Upper lobe of right lung (tissue), 1 donor: ENCODE data around the gene SIRT7. TPM values are rescaled to one million over a fixed set of nuclear protein-coding genes. Genes with fewer than 3 reads are reported as not detected.

ENCODE experiments used
- ATAC-seq: fragments of 200-7000 bp; cut with Tn5 transposase; one replicate; pipeline ENCODE4 v1.9.1; 2020; ENCODE audit warnings: mild to moderate bottlenecking, moderate library complexity
- DNase-seq: peaks from one replicate; pipeline ENCODE4 v3.0.0-alpha.2; 2020
- H3K27ac ChIP-seq: fragments of 200-600 bp; one replicate; pipeline ENCODE4 v1.8.0; 2022
- H3K27me3 ChIP-seq: fragments of 200-600 bp; one replicate; pipeline ENCODE4 v1.8.0; 2022; ENCODE audit warnings: mild to moderate bottlenecking
- H3K36me3 ChIP-seq: fragments of 200-600 bp; one replicate; pipeline ENCODE4 v1.8.0; 2022
- H3K4me1 ChIP-seq: fragments of 200-600 bp; one replicate; pipeline ENCODE4 v1.8.0; 2022
- H3K4me3 ChIP-seq: fragments of 200-600 bp; one replicate; pipeline ENCODE4 v1.8.0; 2022; ENCODE audit warnings: mild to moderate bottlenecking
- H3K9me3 ChIP-seq: fragments of 200-600 bp; one replicate; pipeline ENCODE4 v1.8.0; 2022
- intact Hi-C: fragments of 100-400 bp; cut with DNase I; formaldehyde crosslinking; loops from one replicate; pipeline ENCODE4 v1.11.0; 2022
- total RNA-seq: library from RNA; stranded (reverse); fragmentation: NEBNext Ultra II Directional; extraction: Animal tissue kit (Norgen Biotek cat#: 25700); gene quantifications from one replicate; pipeline ENCODE4 v1.2.1, GENCODE V29; 2021
- TF ChIP-seq, protein P1 (sequence below): fragments of 200-600 bp; IDR thresholded peaks from one replicate; pipeline ENCODE4 v1.8.0; 2022; ENCODE audit warnings: antibody characterized with exemption
- donor health status: DM: no; HTN: yes; CAD: no; lungs with severe emphysema.

Gene SIRT7
- total RNA-seq, 1 donor from 2014 or later = 27.5 TPM

- TF ChIP-seq, protein P1, sequence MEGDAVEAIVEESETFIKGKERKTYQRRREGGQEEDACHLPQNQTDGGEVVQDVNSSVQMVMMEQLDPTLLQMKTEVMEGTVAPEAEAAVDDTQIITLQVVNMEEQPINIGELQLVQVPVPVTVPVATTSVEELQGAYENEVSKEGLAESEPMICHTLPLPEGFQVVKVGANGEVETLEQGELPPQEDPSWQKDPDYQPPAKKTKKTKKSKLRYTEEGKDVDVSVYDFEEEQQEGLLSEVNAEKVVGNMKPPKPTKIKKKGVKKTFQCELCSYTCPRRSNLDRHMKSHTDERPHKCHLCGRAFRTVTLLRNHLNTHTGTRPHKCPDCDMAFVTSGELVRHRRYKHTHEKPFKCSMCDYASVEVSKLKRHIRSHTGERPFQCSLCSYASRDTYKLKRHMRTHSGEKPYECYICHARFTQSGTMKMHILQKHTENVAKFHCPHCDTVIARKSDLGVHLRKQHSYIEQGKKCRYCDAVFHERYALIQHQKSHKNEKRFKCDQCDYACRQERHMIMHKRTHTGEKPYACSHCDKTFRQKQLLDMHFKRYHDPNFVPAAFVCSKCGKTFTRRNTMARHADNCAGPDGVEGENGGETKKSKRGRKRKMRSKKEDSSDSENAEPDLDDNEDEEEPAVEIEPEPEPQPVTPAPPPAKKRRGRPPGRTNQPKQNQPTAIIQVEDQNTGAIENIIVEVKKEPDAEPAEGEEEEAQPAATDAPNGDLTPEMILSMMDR = no peak
- no peak for ATAC-seq
- DNase-seq = no peak
- Histone ChIP-seq H3K27me3 (no peaks in the 10 kb centered on the region), H3K9me3 (no peaks in the 10 kb centered on the region), H3K4me1 (peaks cover 14% of the 10 kb centered on the region), H3K4me3 (no peak overlapping the region), H3K36me3 (peaks cover 67% of the 10 kb centered on the region), H3K27ac (no peak overlapping the region)
- intact Hi-C loops = no loop called here
These were observed 32.5 kb downstream of the SIRT7 start for GRCh38 chr17:81885454-81885853.

DNA sequence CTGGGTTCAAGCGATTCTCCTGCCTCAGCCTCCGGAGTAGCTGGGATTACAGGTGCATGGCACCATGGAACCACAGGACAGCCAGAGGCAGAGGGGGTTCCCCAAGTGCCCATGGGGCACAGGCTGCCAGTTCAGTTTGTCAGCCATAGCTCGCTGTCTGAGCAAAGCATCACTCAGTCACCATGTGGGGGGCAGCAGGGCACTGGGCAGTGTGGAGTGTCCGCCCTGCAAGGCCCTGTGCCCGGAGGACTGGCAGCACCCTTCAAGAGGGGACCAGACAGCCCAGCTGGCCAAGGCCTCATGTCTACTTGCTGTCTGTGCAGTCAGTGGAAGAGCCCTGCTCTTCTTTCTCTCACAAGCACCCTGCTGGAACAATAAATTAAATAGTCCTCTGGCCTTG, 33.0 kb downstream of the SIRT7 start:
- Histone ChIP-seq H3K4me3 (no peak overlapping the region), H3K27me3 (no peaks in the 10 kb centered on the region), H3K36me3 (peaks cover 65% of the 10 kb centered on the region), H3K9me3 (no peaks in the 10 kb centered on the region), H3K27ac (no peak overlapping the region), H3K4me1 (peaks cover 9% of the 10 kb centered on the region)
- ATAC-seq (no peak), DNase-seq (no peak)
- intact Hi-C loops = no loop called here
- TF ChIP-seq, protein P1 = no peak

DNA sequence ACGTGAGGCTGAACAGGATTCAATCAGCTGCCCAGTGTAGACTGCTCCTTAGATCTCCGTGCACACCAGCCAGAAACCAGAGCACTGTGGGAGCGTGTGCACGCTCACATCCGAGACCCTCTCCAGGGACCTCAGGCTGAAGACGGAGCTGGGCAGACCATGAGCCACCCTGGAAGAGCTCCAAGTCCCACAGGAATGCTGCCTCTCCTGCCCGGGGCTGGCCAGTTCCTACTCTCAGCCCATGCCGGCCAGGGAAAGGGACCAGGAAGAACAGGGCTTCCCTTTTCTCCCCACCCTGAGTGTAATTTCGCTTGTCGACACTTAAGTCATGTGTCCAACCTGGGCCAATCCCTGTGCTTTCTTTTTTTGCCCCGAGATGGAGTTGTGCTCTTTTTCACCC, 33.5 kb downstream of the SIRT7 start:
- intact Hi-C loops = no loop called here
- peaks cover 4% of the 10 kb centered on the region for H3K4me1 ChIP-seq
- H3K4me3 ChIP-seq = no peak overlapping the region
- H3K27me3 ChIP-seq = no peaks in the 10 kb centered on the region
- TF ChIP-seq, protein P1 = no peak
- DNase-seq (no peak), ATAC-seq (peak; percentile 21)
- H3K36me3 ChIP-seq = peaks cover 64% of the 10 kb centered on the region
- H3K9me3 ChIP-seq = no peaks in the 10 kb centered on the region
- no peak overlapping the region for H3K27ac ChIP-seq

GRCh38 chr17:81879121-81879520, 38.9 kb downstream of the SIRT7 start:
- no peaks in the 10 kb centered on the region for H3K9me3 ChIP-seq
- peaks cover 25% of the 10 kb centered on the region for H3K36me3 ChIP-seq
- H3K27ac ChIP-seq = no peak overlapping the region
- TF ChIP-seq, protein P1 = no peak
- H3K4me3 ChIP-seq = no peak overlapping the region
- no peaks in the 10 kb centered on the region for H3K4me1 ChIP-seq
- DNase-seq (no peak), ATAC-seq (no peak)
- H3K27me3 ChIP-seq = no peaks in the 10 kb centered on the region
- intact Hi-C loops = no loop called here

GRCh38 chr17:81878294-81878693, 39.7 kb downstream of the SIRT7 start:
- Histone ChIP-seq H3K36me3 (peaks cover 25% of the 10 kb centered on the region), H3K27me3 (no peaks in the 10 kb centered on the region), H3K4me3 (no peak overlapping the region), H3K27ac (no peak overlapping the region), H3K4me1 (no peaks in the 10 kb centered on the region), H3K9me3 (no peaks in the 10 kb centered on the region)
- ATAC-seq (no peak), DNase-seq (no peak)
- TF ChIP-seq, protein P1 = no peak
- intact Hi-C loops = no loop called here

DNA sequence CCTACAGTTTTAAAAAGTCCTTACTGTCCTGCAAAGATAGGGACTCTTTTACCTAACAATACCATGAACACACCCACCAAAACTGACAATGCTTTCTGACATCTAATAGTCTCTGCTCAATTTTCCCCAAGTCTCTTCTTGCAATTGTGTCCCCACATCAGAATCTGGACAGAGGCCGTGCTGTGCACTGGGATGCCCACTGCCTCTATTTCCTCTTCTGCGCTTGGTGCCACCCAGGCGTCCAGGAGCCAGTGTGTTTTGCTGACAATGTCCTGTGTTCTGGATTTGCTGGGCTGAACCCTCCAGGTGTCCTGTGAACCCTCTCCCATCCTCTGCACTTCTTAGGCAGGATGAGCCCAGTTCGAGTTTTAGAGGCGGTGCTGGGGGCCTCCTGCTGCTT, 40.4 kb downstream of the SIRT7 start:
- intact Hi-C loops = no loop called here
- TF ChIP-seq, protein P1 = no peak
- DNase-seq (no peak), ATAC-seq (no peak)
- Histone ChIP-seq H3K4me3 (no peak overlapping the region), H3K9me3 (no peaks in the 10 kb centered on the region), H3K27ac (no peak overlapping the region), H3K4me1 (peaks cover 6% of the 10 kb centered on the region), H3K27me3 (no peaks in the 10 kb centered on the region), H3K36me3 (peaks cover 25% of the 10 kb centered on the region)
